Activated CD8-positive, alpha-beta memory T cell treated with anti-CD3 and anti-CD28 coated beads for 24 hours (primary cell): Measurements from ENCODE around the gene ZFP57.

Source experiments
- DNase-seq: peaks from one replicate; pipeline ENCODE4 v3.0.0-alpha.2; 2020

ZFP57 gene

GRCh38 chr6:29624520-29624961 is 56.4 kb downstream of the ZFP57 start:
- no peak for DNase-seq
